NCI-H2227 treated with DMSO at 0.1 percent for 48 hours (cell line): ENCODE data around the gene MRPL49.
"Not testable (repeated sequence)": the region's sequence is repeated elsewhere in the genome, so short reads cannot be mapped to it uniquely, and the experiment has no call there.

Source experiments
- DNase-seq: peaks from one replicate; lab custom pipeline; 2025; lab: John Stamatoyannopoulos, UW

The MRPL49 gene

GRCh38 chr11:65132988-65133700 is 11.0 kb downstream of the MRPL49 start:
- DNase-seq = no peak

GRCh38 chr11:65133724-65134123 is 11.6 kb downstream of the MRPL49 start:
- no peak for DNase-seq

- peak; percentile 91 for DNase-seq
Measured at GRCh38 chr11:65134240-65134951, 12.3 kb downstream of the MRPL49 start, which contains the start of gene SYVN1. Gene SYVN1 (minus strand): TSS chr11:65134519. CDS start chr11:65133601, 918 bp downstream.

- DNase-seq = peak; percentile 98
Measured at GRCh38 chr11:65134952-65135632, 13.0 kb downstream of the MRPL49 start.

- no peak for DNase-seq
Measured at GRCh38 chr11:65135633-65136145, 13.6 kb downstream of the MRPL49 start.

- DNase-seq = no peak
Measured at GRCh38 chr11:65136515-65137096, 14.5 kb downstream of the MRPL49 start.

GRCh38 chr11:65141896-65142494 is 19.9 kb downstream of the MRPL49 start:
- no peak for DNase-seq

GRCh38 chr11:65147352-65148075 is 25.4 kb downstream of the MRPL49 start:
- DNase-seq = no peak

- DNase-seq = no peak
Measured at GRCh38 chr11:65148657-65149056, 26.5 kb downstream of the MRPL49 start.

GRCh38 chr11:65150131-65150508 is 28.0 kb downstream of the MRPL49 start:
- DNase-seq = not testable (repeated sequence)

GRCh38 chr11:65150509-65151299 is 28.6 kb downstream of the MRPL49 start:
- peak; percentile 31 for DNase-seq

- no peak for DNase-seq
Measured at GRCh38 chr11:65151331-65151899, 29.3 kb downstream of the MRPL49 start.

GRCh38 chr11:65152122-65152521 is 30.0 kb downstream of the MRPL49 start:
- DNase-seq = no peak

GRCh38 chr11:65156256-65156655 is 34.1 kb downstream of the MRPL49 start:
- no peak for DNase-seq

GRCh38 chr11:65156926-65157325 is 34.8 kb downstream of the MRPL49 start:
- DNase-seq = no peak

GRCh38 chr11:65157336-65157735 is 35.2 kb downstream of the MRPL49 start:
- DNase-seq = no peak

- no peak for DNase-seq
Measured at GRCh38 chr11:65159012-65159411, 36.9 kb downstream of the MRPL49 start.

- DNase-seq = no peak
Measured at GRCh38 chr11:65160643-65161042, 38.5 kb downstream of the MRPL49 start.

- no peak for DNase-seq
Measured at GRCh38 chr11:65163684-65164083, 41.6 kb downstream of the MRPL49 start.
